ENCODE data around the gene HAUS8.

GRCh38 chr19:17114414-17114831 is 39.2 kb upstream of the HAUS8 start:
- TF ChIP-seq CTCF (IDR thresholded peaks at IDR 0.05): no peak
- no peak for TF ChIP-seq POLR2A (IDR thresholded peaks at IDR 0.05)
